IPS-18c (cell line): ENCODE measurements around the gene SNX24.
"Not testable (repeated sequence)": the region's sequence is repeated elsewhere in the genome, so short reads cannot be mapped to it uniquely, and the experiment has no call there.

Source experiments
- H3K4me3 ChIP-seq: 2 replicates; pipeline ENCODE4 v1.7.0; 2013; ENCODE audit warnings: low read depth, mild to moderate bottlenecking, low read length, moderate library complexity; ENCODE audit not compliant: insufficient read depth
- H3K9me3 ChIP-seq: one replicate; pipeline ENCODE4 v1.6.1; 2013; ENCODE audit warnings: mild to moderate bottlenecking, low read length, moderate library complexity; ENCODE audit not compliant: control insufficient read depth, insufficient read depth

SNX24 gene

DNA sequence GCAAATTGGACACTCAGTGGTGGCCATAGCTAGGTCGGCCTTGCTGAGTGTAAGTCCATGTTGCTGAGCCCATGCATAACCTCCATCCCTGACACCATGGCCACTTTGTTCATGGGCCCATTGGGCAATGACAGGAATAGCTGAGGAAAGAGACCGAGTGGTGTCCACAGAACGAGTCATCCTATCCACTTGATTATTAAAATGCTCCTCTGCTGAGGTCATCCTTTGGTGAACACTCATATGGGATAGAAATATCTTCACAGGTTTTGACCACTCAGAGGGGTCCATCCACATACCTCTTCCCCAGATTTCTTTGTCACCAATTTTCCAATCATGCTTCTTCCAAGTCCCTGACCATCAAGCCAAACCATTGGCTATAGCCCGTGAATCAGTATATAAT is 127.5 kb downstream of the SNX24 start:
- H3K4me3 ChIP-seq: no peak overlapping the region
- H3K9me3 ChIP-seq: no peaks in the 10 kb centered on the region

DNA sequence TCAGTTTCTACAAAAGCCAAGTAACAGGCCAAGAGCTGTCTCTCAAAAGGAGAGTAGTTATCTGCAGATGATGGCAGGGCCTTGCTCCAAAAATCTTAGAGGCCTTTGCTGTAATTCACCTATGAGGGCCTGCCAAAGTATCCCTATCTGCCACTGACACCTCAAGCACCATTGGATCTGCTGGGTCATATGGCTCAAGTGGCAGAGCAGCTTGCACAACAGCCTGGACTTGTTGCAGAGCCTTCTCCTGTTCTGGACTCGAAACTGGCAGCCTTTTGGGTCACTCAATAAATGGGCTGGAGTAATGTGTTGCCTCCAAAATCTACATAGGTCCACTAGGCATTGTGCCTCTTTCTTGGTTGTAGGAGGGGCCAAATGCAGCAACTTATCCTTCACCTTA is 128.3 kb downstream of the SNX24 start:
- H3K4me3 ChIP-seq, H3K9me3 ChIP-seq: not testable (repeated sequence)

DNA sequence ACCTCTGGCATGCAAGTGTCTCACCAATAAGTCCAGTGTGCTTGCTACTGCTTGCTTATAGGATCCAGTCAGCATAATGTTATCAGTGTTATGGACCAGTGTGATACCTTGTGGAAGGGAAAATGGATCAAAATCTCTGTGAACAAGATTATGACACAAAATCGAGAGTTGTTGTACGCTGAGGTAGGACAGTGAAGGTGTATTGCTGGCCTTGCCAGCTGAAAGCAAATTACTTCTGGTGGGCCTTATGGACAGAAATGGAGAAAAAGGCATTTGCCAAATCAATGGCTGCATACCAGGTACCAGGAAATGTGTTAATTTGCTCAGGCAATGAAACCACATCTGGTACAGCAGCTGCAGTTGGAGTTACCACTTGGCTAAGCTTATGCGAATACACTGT is 128.8 kb downstream of the SNX24 start:
- H3K9me3 ChIP-seq, H3K4me3 ChIP-seq: not testable (repeated sequence)

DNA sequence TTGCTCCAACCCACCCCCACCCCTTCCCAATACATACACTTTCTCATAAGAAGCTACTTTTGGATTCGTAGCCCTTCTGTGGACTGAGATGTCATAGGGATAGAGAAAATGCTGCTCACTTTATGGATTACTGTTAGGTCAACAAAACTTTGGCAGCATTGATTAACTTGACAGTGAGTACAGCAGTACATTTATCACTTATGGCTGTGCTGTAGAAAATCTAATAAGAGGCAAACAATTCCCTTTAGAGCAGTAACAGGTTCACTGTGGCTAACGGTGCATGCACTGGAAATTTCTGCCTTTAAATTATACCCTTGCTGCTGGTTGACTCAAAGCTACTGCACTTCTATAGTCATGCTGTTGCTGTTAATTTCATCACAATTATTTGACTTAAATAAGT is 131.9 kb downstream of the SNX24 start:
- no peaks in the 10 kb centered on the region for H3K9me3 ChIP-seq
- H3K4me3 ChIP-seq: no peak overlapping the region

DNA sequence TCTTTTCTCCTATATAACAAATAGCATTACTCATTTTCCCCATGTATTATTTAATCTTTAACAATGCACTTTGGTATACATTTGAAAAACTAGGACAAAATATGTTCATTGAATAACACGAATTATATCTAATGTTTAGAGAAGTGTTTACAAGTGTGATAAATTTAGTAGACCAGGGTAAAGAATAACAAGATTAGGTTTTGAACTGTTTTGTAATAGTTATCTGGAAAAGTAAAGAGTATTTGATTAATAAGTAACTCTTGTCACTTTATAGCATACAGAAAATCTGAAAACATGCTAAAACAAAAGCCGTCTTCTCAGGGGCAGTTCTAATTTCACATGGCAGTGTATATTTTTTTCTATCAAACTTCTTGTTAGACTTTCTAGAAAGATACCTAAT is 132.7 kb downstream of the SNX24 start:
- H3K4me3 ChIP-seq: no peak overlapping the region
- H3K9me3 ChIP-seq: no peaks in the 10 kb centered on the region

DNA sequence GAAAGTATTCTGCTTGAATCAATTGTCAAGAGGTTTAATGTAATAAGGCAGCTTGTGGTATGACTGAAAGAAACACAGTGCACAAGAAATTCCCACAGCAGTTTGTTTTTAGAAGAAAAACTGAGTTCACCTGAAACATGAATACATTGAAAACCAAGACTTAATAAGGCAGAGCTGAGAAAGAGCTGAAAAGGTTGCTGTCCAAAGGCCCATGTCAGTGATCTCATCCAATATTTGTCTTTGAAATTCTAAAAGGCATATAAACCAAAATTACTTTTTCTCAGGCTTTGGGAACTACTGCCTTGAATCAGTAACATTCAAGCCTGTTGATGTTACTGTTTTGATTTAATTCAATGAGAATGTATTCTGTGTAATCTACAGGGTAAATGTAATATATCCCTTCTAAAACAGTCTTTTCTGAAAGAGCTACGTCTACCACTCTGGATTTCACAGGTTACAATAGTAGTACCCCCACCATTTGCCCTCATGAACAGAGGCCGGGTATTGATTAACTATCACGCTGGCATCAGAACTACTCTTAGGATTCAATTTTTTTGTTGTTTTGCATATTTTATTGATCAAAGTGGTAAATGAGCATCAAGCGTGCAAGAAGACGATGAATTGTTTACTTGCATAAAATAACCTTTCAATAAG is 133.4 kb downstream of the SNX24 start:
- no peak overlapping the region for H3K4me3 ChIP-seq
- H3K9me3 ChIP-seq: no peaks in the 10 kb centered on the region

DNA sequence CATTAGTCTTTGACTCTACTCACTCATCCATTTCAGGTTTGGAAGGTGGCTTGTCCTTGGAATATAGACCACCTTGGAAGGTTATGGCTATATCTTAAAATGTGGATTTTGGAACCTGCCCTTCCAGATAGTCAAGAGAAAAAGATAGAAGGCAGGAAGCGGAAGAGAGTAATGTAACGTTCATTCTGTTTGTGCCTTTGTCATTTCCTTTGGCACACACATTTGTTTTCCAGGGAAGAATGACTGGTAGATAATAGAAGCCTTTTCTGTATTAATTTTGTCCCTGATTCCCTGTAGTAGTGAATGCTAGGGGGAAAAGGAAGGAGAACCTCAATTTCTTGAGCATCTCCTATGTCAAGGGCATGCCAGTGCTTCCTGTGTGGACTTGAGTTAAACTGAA is 136.4 kb downstream of the SNX24 start:
- Histone ChIP-seq H3K9me3 (no peaks in the 10 kb centered on the region), H3K4me3 (no peak overlapping the region)

DNA sequence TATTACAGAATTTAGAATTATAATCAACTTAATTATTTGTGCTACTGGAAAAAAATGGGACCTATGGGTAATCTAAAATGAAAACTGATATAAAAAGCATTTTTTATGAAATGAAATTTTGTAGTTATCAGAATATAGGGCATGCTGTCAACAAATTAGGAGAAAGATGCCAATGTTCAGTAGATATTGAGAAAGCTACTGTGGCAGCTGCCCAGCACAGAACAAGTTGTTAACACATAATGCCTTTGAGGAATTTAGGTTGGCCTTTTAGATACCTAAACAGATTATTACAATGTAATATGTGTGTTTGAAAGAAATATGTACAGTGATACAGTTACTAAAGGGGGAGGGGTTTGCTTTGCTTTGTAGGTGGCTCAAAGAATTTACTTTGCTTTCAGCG is 137.0 kb downstream of the SNX24 start:
- Histone ChIP-seq H3K4me3 (no peak overlapping the region), H3K9me3 (no peaks in the 10 kb centered on the region)

DNA sequence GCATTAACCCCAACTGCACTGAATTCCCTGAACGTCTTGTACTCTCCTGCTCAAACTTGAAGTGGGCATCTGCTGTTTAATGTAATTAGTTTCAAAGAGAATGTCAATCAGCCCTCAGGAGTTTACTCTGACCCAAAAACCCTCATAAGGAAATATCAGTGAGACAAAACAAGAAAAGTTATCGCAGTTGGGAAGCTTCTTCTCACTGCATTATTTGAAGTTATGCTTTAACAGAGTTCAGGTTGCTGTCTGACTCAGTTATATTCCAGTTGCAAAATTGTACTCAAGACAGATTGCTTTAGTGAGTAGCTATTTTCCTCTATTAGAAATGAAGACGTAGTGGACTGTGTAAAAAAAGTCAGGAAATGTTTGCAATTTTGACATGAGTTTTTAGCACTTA is 139.0 kb downstream of the SNX24 start:
- H3K9me3 ChIP-seq: no peaks in the 10 kb centered on the region
- H3K4me3 ChIP-seq: no peak overlapping the region

DNA sequence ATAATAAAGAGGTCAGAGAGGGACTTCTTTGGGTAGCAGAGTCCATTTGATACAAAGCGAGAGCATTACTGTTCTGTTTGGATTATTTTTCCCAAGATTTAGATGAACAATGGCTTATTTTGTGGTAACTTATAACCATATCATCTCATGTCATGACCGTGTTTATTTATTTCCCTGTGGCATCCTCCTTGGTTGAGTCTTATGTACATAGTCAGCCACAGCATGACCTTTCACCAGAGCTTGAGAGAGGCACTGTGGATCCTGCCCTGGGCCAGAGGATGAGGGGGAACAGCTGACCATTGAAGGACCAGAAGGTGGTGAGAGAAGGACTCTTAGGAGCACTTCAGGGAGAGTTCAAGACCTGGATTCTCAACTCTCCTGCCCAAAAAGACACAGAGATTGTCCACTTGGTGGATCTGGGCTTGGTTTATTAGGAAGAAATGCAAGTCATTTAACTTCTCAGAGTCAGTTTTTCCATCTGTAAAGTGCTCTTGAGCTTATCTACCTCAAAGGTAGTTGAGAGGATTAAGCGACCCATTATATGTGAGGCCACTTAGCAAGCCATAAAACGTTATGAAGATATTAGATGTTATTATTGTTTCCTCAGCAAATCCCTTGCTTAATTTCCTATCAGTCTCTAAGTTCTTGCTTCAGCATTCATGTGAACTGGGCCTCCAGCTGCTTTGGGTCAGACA is 139.7 kb downstream of the SNX24 start:
- H3K4me3 ChIP-seq: no peak overlapping the region
- no peaks in the 10 kb centered on the region for H3K9me3 ChIP-seq

DNA sequence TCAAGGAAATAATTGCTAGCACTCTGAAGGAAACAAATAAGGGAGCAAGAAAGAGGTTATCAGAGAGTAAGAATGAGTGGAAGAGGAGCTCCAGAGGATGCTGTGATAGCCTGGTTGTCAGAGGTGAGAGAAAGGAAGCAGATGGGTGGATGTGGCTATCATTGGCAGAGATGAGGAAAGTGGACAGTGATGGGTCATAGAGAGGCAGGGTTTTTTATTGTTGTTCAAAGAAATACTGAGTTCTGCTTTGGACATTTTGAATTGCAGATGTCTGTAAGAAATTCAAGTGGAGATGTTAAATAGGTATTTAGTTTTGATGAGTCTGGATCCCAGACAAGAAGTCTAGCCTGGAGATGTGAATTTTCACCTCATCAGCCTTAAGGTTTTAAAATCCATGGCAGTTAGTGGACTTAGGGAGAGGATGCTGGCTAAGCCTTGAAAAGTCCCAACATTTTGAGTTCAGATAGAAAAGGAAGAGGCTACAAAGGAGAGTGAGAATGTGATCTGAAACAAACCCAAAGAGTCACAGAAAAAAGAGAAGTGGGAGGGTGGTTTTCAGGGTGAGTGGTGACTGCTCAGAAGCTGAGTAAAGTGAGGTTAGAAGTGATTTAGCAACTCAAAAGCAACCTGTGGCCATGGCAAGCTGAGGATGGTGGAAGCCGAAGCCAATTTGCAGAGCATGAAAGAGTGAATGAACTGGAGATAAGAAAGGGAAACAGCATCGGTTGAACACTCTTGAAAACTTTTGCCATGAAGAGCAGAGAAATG is 140.7 kb downstream of the SNX24 start:
- Histone ChIP-seq H3K9me3 (no peaks in the 10 kb centered on the region), H3K4me3 (no peak overlapping the region)

DNA sequence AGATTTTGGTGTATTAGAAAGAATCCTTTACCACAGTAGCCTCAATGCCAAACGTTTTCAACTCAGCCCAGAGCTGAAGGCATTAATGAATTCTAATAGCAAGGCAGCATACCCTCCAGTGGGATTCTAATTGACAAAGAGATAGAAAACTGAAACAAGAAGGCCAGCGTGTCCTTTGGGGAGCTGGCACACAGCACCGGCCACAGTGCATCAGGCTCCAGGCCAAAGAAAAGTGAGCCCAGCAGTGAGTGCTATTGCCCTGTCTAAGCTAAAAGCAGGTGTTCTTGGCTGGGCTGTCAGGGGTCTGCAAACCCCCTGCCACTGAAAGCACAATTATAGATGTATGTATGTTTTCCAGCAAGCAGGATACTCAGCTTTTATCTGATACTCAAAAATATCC is 150.7 kb downstream of the SNX24 start:
- Histone ChIP-seq H3K4me3 (no peak overlapping the region), H3K9me3 (no peaks in the 10 kb centered on the region)

DNA sequence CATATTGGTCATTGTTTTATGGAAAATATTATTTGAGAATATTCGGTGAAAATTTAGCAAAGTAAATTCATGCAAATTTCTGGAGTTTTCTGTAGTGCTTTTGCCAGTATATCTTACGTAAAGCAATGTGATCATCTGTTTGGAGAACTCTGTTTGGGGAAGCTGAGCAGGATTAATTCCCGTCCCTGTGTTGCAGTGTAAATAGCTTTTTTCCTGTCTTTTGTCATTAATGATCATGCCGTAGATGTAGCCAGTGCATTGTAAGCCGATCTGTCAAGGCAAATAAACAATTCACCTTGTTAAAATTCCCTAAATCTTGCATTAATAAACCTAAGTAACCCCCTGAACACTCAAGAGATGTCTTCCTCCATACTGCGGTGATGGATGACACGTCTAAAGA is 151.9 kb downstream of the SNX24 start:
- Histone ChIP-seq H3K4me3 (no peak overlapping the region), H3K9me3 (no peaks in the 10 kb centered on the region)

DNA sequence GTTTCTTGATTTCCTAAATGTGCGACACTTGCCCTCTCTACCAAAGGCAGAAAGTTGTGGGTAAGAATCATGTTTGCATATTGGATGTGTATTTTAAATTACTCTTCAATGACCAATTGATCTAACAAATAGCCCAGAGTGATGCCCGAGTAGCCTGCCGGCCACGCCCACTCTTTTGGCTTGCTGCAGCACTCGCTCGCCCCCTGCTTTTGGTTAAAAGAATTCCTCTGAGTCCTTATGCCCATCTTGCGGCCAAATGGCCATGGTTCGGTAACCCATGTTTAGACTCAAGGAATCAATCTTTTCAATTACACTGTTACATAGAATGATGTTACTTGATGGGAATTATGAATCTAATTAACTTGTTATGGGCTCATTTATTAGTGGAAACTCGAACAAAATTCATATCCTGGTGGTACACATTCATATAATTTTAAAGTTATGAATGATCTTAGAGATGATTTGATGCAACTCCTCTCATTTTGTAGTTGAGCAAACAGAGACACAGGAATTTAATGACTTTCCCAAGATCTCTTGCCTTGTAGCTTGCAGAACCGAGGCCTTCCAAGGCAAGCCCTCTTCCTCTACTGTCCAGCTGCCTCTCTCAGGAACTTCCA is 154.6 kb downstream of the SNX24 start:
- H3K4me3 ChIP-seq: no peak overlapping the region
- H3K9me3 ChIP-seq: no peaks in the 10 kb centered on the region

DNA sequence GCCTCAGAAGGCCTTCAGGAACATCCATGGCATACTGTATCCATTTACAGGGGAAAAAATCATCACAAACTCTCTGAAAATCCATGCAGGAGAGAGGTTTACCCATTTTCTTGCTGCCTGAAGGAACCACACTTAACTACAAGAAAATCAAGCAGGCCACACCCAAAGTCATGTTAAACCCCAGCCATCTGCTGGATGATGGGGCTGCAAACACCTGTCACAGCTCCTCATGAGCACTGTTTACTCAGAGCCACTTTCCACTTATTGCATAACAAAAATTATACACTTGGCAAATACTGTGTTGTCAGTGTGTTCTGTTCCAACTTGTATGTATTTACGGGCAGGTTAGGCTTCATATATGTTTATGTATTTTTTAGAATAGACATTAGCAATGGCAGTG is 155.3 kb downstream of the SNX24 start:
- no peak overlapping the region for H3K4me3 ChIP-seq

DNA sequence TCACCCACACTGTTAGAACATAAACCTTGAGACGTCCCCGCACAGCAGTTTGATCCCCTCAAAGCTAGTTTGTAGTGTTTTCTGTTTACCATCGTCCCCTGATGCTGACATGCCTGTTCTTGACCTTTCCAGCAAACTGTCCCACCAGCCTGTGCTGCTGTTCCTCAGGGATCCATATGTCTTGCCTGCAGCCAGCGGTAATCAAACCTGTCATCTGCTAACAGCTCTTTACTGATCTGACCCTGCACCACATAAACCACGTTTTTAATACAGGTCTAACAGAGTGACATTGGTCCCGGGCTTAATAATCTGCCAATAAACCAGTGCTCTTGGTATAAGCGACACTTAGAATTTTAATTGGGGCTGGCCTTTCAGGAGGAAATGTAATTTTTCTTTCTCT is 156.4 kb downstream of the SNX24 start:
- no peak overlapping the region for H3K4me3 ChIP-seq
- H3K9me3 ChIP-seq: no peaks in the 10 kb centered on the region

More for the DNA sequence above, 155.3 kb downstream of the SNX24 start:
- no peaks in the 10 kb centered on the region for H3K9me3 ChIP-seq

DNA sequence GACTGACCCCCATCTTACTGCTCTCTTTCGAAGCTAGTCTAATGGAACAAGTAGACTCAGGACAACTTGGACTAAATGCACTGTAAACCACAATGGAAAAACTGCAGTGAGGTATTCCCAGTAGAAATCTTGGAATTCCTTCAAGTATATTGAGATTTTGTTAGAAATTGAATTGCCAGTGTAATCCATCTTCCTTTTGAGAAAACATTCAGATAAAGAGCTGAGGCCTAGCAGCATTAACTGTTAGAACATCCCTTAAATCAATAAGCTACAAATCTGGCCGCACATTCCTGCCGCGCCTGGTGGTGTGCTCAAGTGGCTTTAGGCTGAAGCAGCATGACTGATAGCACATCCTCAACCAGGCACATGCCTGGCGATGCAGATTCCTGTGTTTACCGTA is 161.8 kb downstream of the SNX24 start:
- H3K9me3 ChIP-seq: no peaks in the 10 kb centered on the region
- no peak overlapping the region for H3K4me3 ChIP-seq

DNA sequence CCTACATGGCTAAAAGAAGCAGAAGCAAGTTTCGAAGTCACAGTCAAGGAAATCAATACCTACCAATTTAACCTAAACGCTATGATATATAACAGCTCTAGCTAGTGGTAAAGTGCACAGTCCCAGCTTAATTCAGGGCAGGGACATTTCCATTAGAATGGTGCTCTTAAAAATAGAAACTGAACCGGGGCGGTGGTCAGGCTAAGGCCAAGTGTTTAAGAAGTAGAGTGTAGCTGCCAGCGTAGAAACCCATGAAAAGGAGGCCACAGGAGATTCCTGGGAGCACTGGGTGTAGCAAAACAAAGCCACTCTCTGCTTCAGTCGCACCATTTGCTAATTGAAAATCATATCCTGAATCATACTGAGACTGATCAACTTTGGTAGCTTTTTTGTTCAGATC is 162.3 kb downstream of the SNX24 start:
- Histone ChIP-seq H3K4me3 (no peak overlapping the region), H3K9me3 (no peaks in the 10 kb centered on the region)
